ENCODE results near the gene ABTB2. TPM values are rescaled to one million over a fixed set of nuclear protein-coding genes. Genes with fewer than 3 reads are reported as not detected.

The ABTB2 gene
- total RNA-seq, 1 experiment from 2014 or later, result not detected

DNA sequence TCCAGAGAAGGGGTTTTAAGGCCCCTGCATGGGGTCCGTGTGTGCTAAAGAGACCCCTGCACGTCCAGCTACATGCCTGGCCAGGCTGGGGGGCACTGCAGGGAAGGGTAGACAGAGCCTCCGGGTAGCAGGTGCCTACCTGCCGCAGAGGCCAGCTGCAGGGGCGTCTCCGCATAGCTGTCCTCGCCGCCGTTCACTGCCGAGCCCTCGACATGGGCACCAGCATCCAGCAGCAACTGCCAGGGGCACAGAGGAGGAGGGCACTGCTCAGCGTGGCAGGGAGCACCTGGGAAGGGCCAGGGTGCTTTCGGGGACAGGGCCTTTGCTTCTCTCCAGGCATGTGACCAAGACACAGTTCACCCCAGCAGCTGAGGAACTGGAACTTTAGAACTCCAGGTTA, 192.7 kb downstream of the ABTB2 start:
- H3K27me3 ChIP-seq (ENCODE audit: low read length), result no peaks in the 10 kb centered on the region
- H3K9ac ChIP-seq (ENCODE audit: low read length), result no peak overlapping the region
- DNase-seq, result no peak
- no peak overlapping the region for H2AFZ ChIP-seq (ENCODE audit: low read length)
- H3K36me3 ChIP-seq (ENCODE audit: insufficient read depth, low read length), result no peaks in the 10 kb centered on the region
- no peak overlapping the region for H3K27ac ChIP-seq (ENCODE audit: low read length)
- no peak overlapping the region for H3K4me3 ChIP-seq (ENCODE audit: low read length)
- H3K9me2 ChIP-seq (replicated peaks; ENCODE audit: insufficient read depth, low read length), result no peaks in the 10 kb centered on the region
- H3K4me1 ChIP-seq (ENCODE audit: low read length), result no peaks in the 10 kb centered on the region
- H3K9me3 ChIP-seq (ENCODE audit: low read length), result no peaks in the 10 kb centered on the region
- no peaks in the 10 kb centered on the region; the same call in 1 of the 2 replicates for H4K20me1 ChIP-seq (ENCODE audit: insufficient read depth, low read depth, low read length)
- H3K4me2 ChIP-seq (ENCODE audit: low read depth, low read length, poor library complexity, severe bottlenecking), result no peak overlapping the region
- no peaks in the 10 kb centered on the region for H3K79me2 ChIP-seq (ENCODE audit: low read length)

DNA sequence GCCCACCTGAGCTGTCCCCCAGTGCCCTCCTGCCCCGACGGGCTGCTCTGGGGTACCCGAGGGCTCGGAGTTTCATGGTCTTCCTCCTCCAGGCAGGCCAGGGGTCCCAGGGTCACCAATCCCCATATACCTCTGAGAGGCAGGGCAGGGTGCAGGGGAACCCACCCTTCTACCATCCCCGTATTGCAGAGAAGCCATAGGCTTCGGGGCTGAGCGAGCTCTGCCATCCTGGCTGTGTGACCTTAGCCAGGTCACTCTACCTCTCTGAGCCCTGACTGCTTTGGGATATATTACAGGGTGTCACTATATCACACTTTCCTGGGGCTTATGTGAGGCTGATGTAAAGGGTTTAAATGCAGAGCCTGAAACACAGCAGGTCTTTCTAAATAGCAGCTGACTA, 195.0 kb downstream of the ABTB2 start:
- Histone ChIP-seq H4K20me1 (ENCODE audit: insufficient read depth, low read depth, low read length) (no peaks in the 10 kb centered on the region; the same call in 1 of the 2 replicates), H3K4me3 (ENCODE audit: low read length) (no peak overlapping the region), H3K9me3 (ENCODE audit: low read length) (no peaks in the 10 kb centered on the region), H3K9ac (ENCODE audit: low read length) (no peak overlapping the region), H3K36me3 (ENCODE audit: insufficient read depth, low read length) (no peaks in the 10 kb centered on the region), H3K4me1 (ENCODE audit: low read length) (no peaks in the 10 kb centered on the region), H3K27ac (ENCODE audit: low read length) (no peak overlapping the region), H3K27me3 (ENCODE audit: low read length) (no peaks in the 10 kb centered on the region), H3K9me2 (replicated peaks; ENCODE audit: insufficient read depth, low read length) (no peaks in the 10 kb centered on the region), H2AFZ (ENCODE audit: low read length) (no peak overlapping the region), H3K4me2 (ENCODE audit: low read depth, low read length, poor library complexity, severe bottlenecking) (no peak overlapping the region), H3K79me2 (ENCODE audit: low read length) (no peaks in the 10 kb centered on the region)
- no peak for DNase-seq

DNA sequence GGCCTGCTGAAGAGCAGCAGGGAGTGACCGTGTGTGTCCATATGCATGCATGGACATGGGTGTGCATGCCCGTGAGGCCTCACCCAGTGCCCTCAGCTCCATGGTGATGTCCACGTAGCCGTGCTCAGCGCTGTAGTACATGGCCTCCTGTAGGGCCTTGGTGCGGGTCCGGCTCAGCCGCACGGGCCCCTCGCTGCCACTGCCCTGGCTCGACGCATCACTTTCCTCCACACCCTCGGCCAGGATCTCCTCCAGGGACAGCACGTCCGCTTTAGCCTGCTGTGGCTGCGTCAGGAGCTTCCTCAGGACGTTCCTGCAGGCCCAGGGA, 195.4 kb downstream of the ABTB2 start:
- H3K9me2 ChIP-seq (replicated peaks; ENCODE audit: insufficient read depth, low read length), result no peaks in the 10 kb centered on the region
- H3K9ac ChIP-seq (ENCODE audit: low read length), result no peak overlapping the region
- no peaks in the 10 kb centered on the region for H3K36me3 ChIP-seq (ENCODE audit: insufficient read depth, low read length)
- no peaks in the 10 kb centered on the region; the same call in 1 of the 2 replicates for H4K20me1 ChIP-seq (ENCODE audit: insufficient read depth, low read depth, low read length)
- DNase-seq, result no peak
- no peak overlapping the region for H2AFZ ChIP-seq (ENCODE audit: low read length)
- no peak overlapping the region for H3K4me2 ChIP-seq (ENCODE audit: low read depth, low read length, poor library complexity, severe bottlenecking)
- H3K9me3 ChIP-seq (ENCODE audit: low read length), result no peaks in the 10 kb centered on the region
- H3K4me1 ChIP-seq (ENCODE audit: low read length), result no peaks in the 10 kb centered on the region
- H3K4me3 ChIP-seq (ENCODE audit: low read length), result no peak overlapping the region
- no peak overlapping the region for H3K27ac ChIP-seq (ENCODE audit: low read length)
- H3K79me2 ChIP-seq (ENCODE audit: low read length), result no peaks in the 10 kb centered on the region
- H3K27me3 ChIP-seq (ENCODE audit: low read length), result no peaks in the 10 kb centered on the region

DNA sequence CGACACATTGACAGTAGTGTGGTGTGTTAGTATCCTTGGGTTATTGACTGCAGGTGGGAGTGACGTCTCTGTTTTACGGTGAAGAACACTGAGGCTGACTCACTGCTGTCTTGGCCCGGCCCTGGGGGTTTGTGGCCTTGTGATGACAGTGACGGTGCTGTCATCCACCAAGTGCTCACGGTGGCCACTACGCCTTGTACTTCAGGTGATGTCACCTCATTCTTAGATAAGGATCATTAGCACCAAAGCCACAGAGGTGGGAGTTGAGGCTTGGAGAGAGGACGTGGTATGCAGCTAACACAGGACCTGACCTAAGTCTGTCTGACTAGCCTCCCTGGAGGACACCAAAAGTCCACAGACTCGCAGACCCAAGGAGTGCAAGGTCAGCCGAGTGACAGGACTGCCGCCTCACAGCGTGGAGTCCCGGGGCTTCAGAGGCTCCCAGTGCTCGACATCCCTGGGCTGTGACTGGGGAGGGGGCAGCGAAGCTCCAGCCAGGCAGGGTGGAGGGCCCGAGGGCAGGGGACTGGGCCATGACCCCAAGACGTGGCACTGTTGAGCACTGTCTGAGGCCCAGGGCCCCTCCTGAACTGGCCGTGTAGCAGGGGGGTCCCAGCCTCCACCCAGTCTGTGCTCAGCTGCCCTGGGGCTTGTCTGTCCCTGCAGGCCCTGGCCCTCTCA, 195.9 kb downstream of the ABTB2 start:
- DNase-seq, result no peak
- Histone ChIP-seq H3K9ac (ENCODE audit: low read length) (no peak overlapping the region), H3K4me2 (ENCODE audit: low read depth, low read length, poor library complexity, severe bottlenecking) (no peak overlapping the region)

DNA sequence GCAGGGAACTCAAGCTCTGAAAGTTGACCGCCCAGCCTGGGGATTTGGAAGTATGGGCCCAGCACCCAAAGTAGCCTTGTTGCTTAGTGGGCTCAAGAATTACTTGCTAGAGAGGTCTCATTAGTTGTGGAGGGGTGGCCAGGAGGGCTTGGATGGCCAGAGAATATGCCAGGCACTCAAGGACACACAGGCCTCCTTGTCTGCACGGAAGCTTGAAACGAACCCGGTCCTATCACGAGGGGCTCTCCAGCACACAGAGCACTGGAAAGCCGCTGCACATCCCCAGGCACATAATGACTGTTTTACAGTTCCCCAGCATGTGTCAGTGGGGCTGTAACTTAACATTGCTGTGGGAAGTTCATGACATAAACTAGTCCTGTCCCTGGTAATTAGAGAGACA, 196.4 kb downstream of the ABTB2 start:
- Histone ChIP-seq H3K27ac (ENCODE audit: low read length) (no peak overlapping the region), H4K20me1 (ENCODE audit: insufficient read depth, low read depth, low read length) (no peaks in the 10 kb centered on the region; the same call in 1 of the 2 replicates), H3K4me3 (ENCODE audit: low read length) (no peak overlapping the region), H3K79me2 (ENCODE audit: low read length) (no peaks in the 10 kb centered on the region), H3K9me2 (replicated peaks; ENCODE audit: insufficient read depth, low read length) (no peaks in the 10 kb centered on the region), H3K36me3 (ENCODE audit: insufficient read depth, low read length) (no peaks in the 10 kb centered on the region), H3K27me3 (ENCODE audit: low read length) (no peaks in the 10 kb centered on the region), H3K4me1 (ENCODE audit: low read length) (no peaks in the 10 kb centered on the region), H2AFZ (ENCODE audit: low read length) (no peak overlapping the region), H3K9me3 (ENCODE audit: low read length) (no peaks in the 10 kb centered on the region), H3K9ac (ENCODE audit: low read length) (no peak overlapping the region), H3K4me2 (ENCODE audit: low read depth, low read length, poor library complexity, severe bottlenecking) (no peak overlapping the region)
- DNase-seq, result no peak

More for the DNA sequence above, 195.9 kb downstream of the ABTB2 start:
- H3K9me2 ChIP-seq (replicated peaks; ENCODE audit: insufficient read depth, low read length), result no peaks in the 10 kb centered on the region
- H3K4me1 ChIP-seq (ENCODE audit: low read length), result no peaks in the 10 kb centered on the region
- no peak overlapping the region for H3K4me3 ChIP-seq (ENCODE audit: low read length)
- H3K27ac ChIP-seq (ENCODE audit: low read length), result no peak overlapping the region
- no peaks in the 10 kb centered on the region for H3K27me3 ChIP-seq (ENCODE audit: low read length)
- H2AFZ ChIP-seq (ENCODE audit: low read length), result no peak overlapping the region
- H3K9me3 ChIP-seq (ENCODE audit: low read length), result no peaks in the 10 kb centered on the region
- no peaks in the 10 kb centered on the region for H3K36me3 ChIP-seq (ENCODE audit: insufficient read depth, low read length)
- H4K20me1 ChIP-seq (ENCODE audit: insufficient read depth, low read depth, low read length), result no peaks in the 10 kb centered on the region; the same call in 1 of the 2 replicates
- H3K79me2 ChIP-seq (ENCODE audit: low read length), result no peaks in the 10 kb centered on the region

DNA sequence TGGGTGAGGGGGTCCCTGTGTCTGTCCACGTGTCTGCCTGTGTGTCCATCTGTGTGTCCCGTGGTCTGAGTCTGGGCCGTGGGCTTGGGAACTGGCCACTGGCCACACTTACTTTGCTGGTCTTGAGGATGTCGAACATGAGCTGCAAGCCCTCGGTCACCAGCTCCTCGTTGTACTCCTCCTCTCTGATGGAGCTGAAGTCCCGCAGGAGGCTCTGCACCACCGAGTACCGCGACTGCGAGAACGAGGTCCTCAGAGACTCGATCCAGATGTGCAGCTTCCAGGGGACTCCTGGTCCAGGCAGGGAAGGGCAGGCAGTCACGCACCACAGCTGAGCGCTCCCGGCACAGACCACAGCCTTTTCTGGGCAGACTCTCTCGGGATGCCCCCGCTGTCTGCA, 197.0 kb downstream of the ABTB2 start:
- no peak overlapping the region for H2AFZ ChIP-seq (ENCODE audit: low read length)
- no peaks in the 10 kb centered on the region for H3K9me3 ChIP-seq (ENCODE audit: low read length)
- H3K4me1 ChIP-seq (ENCODE audit: low read length), result no peaks in the 10 kb centered on the region
- DNase-seq, result no peak
- H3K4me3 ChIP-seq (ENCODE audit: low read length), result no peak overlapping the region
- H3K79me2 ChIP-seq (ENCODE audit: low read length), result no peaks in the 10 kb centered on the region
- H3K4me2 ChIP-seq (ENCODE audit: low read depth, low read length, poor library complexity, severe bottlenecking), result no peak overlapping the region
- no peaks in the 10 kb centered on the region for H3K36me3 ChIP-seq (ENCODE audit: insufficient read depth, low read length)
- H3K27ac ChIP-seq (ENCODE audit: low read length), result no peak overlapping the region
- no peak overlapping the region for H3K9ac ChIP-seq (ENCODE audit: low read length)
- no peaks in the 10 kb centered on the region for H3K9me2 ChIP-seq (replicated peaks; ENCODE audit: insufficient read depth, low read length)
- H4K20me1 ChIP-seq (ENCODE audit: insufficient read depth, low read depth, low read length), result no peaks in the 10 kb centered on the region; the same call in 1 of the 2 replicates
- H3K27me3 ChIP-seq (ENCODE audit: low read length), result no peaks in the 10 kb centered on the region

DNA sequence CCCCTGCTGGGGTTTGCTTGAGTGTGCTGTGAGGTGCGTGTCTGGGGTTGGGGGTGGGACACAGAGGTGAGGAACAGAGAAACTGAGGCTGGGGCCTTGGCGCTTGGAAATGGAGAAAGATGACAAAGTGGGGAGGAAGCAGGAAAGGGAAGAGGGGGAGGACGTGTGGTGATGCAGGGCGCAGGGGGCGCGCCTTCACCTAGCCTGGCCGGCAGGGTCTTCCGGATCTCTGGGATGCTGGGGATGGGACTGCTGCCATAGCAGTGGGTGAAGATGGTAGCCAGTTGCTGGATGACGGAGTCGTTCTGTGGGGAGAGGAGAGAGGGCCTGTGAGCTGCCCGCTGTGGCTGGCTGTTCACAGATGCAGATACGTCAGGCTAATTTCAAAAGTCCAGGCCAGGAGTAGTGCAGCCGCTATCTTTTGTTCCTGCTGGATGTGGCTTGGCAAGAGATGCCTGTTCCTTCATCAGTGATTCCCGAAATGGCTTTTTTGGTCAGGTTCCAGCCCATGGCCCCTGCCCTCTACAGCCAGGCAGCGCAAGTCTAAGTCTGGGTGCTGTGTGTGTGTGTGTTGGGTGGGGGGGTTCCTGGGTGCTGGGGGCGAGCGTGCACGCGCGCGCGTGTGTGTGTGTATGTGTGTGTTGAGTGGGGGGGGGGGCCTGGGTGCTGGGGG, 197.6 kb downstream of the ABTB2 start:
- Histone ChIP-seq H3K9ac (ENCODE audit: low read length) (no peak overlapping the region), H2AFZ (ENCODE audit: low read length) (no peak overlapping the region), H3K4me3 (ENCODE audit: low read length) (no peak overlapping the region), H3K27ac (ENCODE audit: low read length) (no peak overlapping the region), H3K9me3 (ENCODE audit: low read length) (no peaks in the 10 kb centered on the region), H3K4me1 (ENCODE audit: low read length) (no peaks in the 10 kb centered on the region), H3K36me3 (ENCODE audit: insufficient read depth, low read length) (no peaks in the 10 kb centered on the region), H3K9me2 (replicated peaks; ENCODE audit: insufficient read depth, low read length) (no peaks in the 10 kb centered on the region), H3K79me2 (ENCODE audit: low read length) (no peaks in the 10 kb centered on the region), H3K4me2 (ENCODE audit: low read depth, low read length, poor library complexity, severe bottlenecking) (no peak overlapping the region), H4K20me1 (ENCODE audit: insufficient read depth, low read depth, low read length) (no peaks in the 10 kb centered on the region; the same call in 1 of the 2 replicates), H3K27me3 (ENCODE audit: low read length) (no peaks in the 10 kb centered on the region)
- no peak for DNase-seq

DNA sequence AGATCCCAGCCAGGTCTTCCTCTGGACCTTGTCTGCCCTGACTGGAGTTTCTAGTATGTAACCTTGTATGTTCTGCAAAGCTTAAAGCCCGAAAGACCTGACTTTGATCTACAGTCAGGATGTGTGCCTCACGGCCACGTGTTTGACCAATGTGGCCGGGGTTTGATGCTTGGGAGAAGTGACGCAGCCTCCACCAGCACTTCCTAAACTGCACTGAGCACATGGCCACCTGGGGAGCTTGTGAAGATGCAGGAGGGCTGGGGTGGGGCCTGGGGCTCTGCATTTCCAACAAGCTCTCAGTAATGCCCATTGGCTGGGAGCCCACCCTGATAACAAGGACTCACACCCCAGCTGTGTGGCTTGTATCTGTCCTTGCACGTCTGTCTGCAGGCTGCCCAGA, 199.1 kb downstream of the ABTB2 start:
- no peak overlapping the region for H3K9ac ChIP-seq (ENCODE audit: low read length)
- no peaks in the 10 kb centered on the region for H3K36me3 ChIP-seq (ENCODE audit: insufficient read depth, low read length)
- peaks cover 10% of the 10 kb centered on the region for H3K4me1 ChIP-seq (ENCODE audit: low read length)
- DNase-seq, result no peak
- H2AFZ ChIP-seq (ENCODE audit: low read length), result no peak overlapping the region
- H3K4me3 ChIP-seq (ENCODE audit: low read length), result no peak overlapping the region
- H3K27me3 ChIP-seq (ENCODE audit: low read length), result no peaks in the 10 kb centered on the region
- H3K9me3 ChIP-seq (ENCODE audit: low read length), result no peaks in the 10 kb centered on the region
- H3K4me2 ChIP-seq (ENCODE audit: low read depth, low read length, poor library complexity, severe bottlenecking), result no peak overlapping the region
- H3K79me2 ChIP-seq (ENCODE audit: low read length), result no peaks in the 10 kb centered on the region
- no peaks in the 10 kb centered on the region for H3K9me2 ChIP-seq (replicated peaks; ENCODE audit: insufficient read depth, low read length)
- H3K27ac ChIP-seq (ENCODE audit: low read length), result no peak overlapping the region
- H4K20me1 ChIP-seq (ENCODE audit: insufficient read depth, low read depth, low read length), result no peaks in the 10 kb centered on the region; the same call in 1 of the 2 replicates
